ENCODE measurements around the gene SYNE1. TPM values are rescaled to one million over a fixed set of nuclear protein-coding genes. Genes with fewer than 3 reads are reported as not detected.
"Not testable (repeated sequence)": the region's sequence is repeated elsewhere in the genome, so short reads cannot be mapped to it uniquely, and the experiment has no call there.

Gene SYNE1
- polyA plus RNA-seq, 1 donor from 2014 or later: 30.9 TPM

GRCh38 chr6:152351110-152351509, 286.1 kb downstream of the SYNE1 start:
- H3K4me3 Mint-ChIP-seq: no peak overlapping the region
- H3K4me1 Mint-ChIP-seq: no peaks in the 10 kb centered on the region
- no peaks in the 10 kb centered on the region for H3K9me3 Mint-ChIP-seq
- H3K27me3 Mint-ChIP-seq: peaks cover 5% of the 10 kb centered on the region
- no peaks in the 10 kb centered on the region for H3K36me3 Mint-ChIP-seq
- no peak overlapping the region for H3K27ac Mint-ChIP-seq

- H3K27ac Mint-ChIP-seq: no peak overlapping the region
- peaks cover 5% of the 10 kb centered on the region for H3K27me3 Mint-ChIP-seq
- no peaks in the 10 kb centered on the region for H3K9me3 Mint-ChIP-seq
- H3K4me3 Mint-ChIP-seq: no peak overlapping the region
- no peaks in the 10 kb centered on the region for H3K4me1 Mint-ChIP-seq
- no peaks in the 10 kb centered on the region for H3K36me3 Mint-ChIP-seq
Observed at GRCh38 chr6:152348116-152348515, 289.0 kb downstream of the SYNE1 start.

- no peaks in the 10 kb centered on the region for H3K36me3 Mint-ChIP-seq
- H3K27me3 Mint-ChIP-seq: peaks cover 5% of the 10 kb centered on the region
- no peaks in the 10 kb centered on the region for H3K9me3 Mint-ChIP-seq
- H3K27ac Mint-ChIP-seq: no peak overlapping the region
- H3K4me1 Mint-ChIP-seq: no peaks in the 10 kb centered on the region
- H3K4me3 Mint-ChIP-seq: no peak overlapping the region
Observed at GRCh38 chr6:152343735-152344360, 293.3 kb downstream of the SYNE1 start.

GRCh38 chr6:152341596-152341995, 295.6 kb downstream of the SYNE1 start:
- Mint-ChIP-seq H3K9me3 (no peaks in the 10 kb centered on the region), H3K27ac (no peak overlapping the region), H3K4me1 (peaks cover 0 to 2% (median 0%) of the 10 kb centered on the region in 3 donors), H3K27me3 (peaks cover 4% of the 10 kb centered on the region), H3K36me3 (no peaks in the 10 kb centered on the region), H3K4me3 (no peak overlapping the region)

GRCh38 chr6:152338335-152339125, 298.6 kb downstream of the SYNE1 start:
- H3K27ac Mint-ChIP-seq: no peak overlapping the region
- no peaks in the 10 kb centered on the region for H3K9me3 Mint-ChIP-seq
- H3K27me3 Mint-ChIP-seq: peaks cover 4% of the 10 kb centered on the region
- peaks cover 0 to 2% (median 0%) of the 10 kb centered on the region in 3 donors for H3K4me1 Mint-ChIP-seq
- H3K36me3 Mint-ChIP-seq: no peaks in the 10 kb centered on the region
- no peak overlapping the region for H3K4me3 Mint-ChIP-seq

- Mint-ChIP-seq H3K9me3 (no peaks in the 10 kb centered on the region), H3K27ac (no peak overlapping the region), H3K4me1 (peaks cover 0 to 2% (median 0%) of the 10 kb centered on the region in 3 donors), H3K36me3 (no peaks in the 10 kb centered on the region), H3K4me3 (no peak overlapping the region), H3K27me3 (peaks cover 4% of the 10 kb centered on the region)
Observed at GRCh38 chr6:152334555-152334954, 302.6 kb downstream of the SYNE1 start.

- no peak overlapping the region for H3K4me3 Mint-ChIP-seq
- H3K4me1 Mint-ChIP-seq: no peaks in the 10 kb centered on the region
- H3K27ac Mint-ChIP-seq: no peak overlapping the region
- no peaks in the 10 kb centered on the region for H3K36me3 Mint-ChIP-seq
- H3K27me3 Mint-ChIP-seq: no peaks in the 10 kb centered on the region
- H3K9me3 Mint-ChIP-seq: peaks cover 0 to 2% (median 0%) of the 10 kb centered on the region in 3 donors
Observed at GRCh38 chr6:152330961-152331360, 306.2 kb downstream of the SYNE1 start.

- Mint-ChIP-seq H3K36me3 (no peaks in the 10 kb centered on the region), H3K27ac (no peak overlapping the region), H3K9me3 (peaks cover 0 to 2% (median 0%) of the 10 kb centered on the region in 3 donors), H3K27me3 (no peaks in the 10 kb centered on the region), H3K4me1 (no peaks in the 10 kb centered on the region), H3K4me3 (no peak overlapping the region)
Observed at GRCh38 chr6:152329638-152330448, 307.3 kb downstream of the SYNE1 start.

- not testable (repeated sequence) for H3K27ac Mint-ChIP-seq, H3K27me3 Mint-ChIP-seq, H3K9me3 Mint-ChIP-seq, H3K4me3 Mint-ChIP-seq, H3K4me1 Mint-ChIP-seq, H3K36me3 Mint-ChIP-seq
Observed at GRCh38 chr6:152328200-152328599, 309.0 kb downstream of the SYNE1 start.

GRCh38 chr6:152323376-152323775, 313.8 kb downstream of the SYNE1 start:
- peaks cover 0 to 7% (median 0%) of the 10 kb centered on the region in 3 donors for H3K9me3 Mint-ChIP-seq
- no peaks in the 10 kb centered on the region for H3K27me3 Mint-ChIP-seq
- no peak overlapping the region for H3K4me3 Mint-ChIP-seq
- no peak overlapping the region for H3K27ac Mint-ChIP-seq
- no peaks in the 10 kb centered on the region for H3K4me1 Mint-ChIP-seq
- H3K36me3 Mint-ChIP-seq: no peaks in the 10 kb centered on the region

- Mint-ChIP-seq H3K4me1 (peaks cover 7 to 12% (median 11%) of the 10 kb centered on the region in 3 donors), H3K27ac (no peak overlapping the region), H3K27me3 (no peaks in the 10 kb centered on the region), H3K4me3 (no peak overlapping the region), H3K9me3 (peaks cover 0 to 5% (median 0%) of the 10 kb centered on the region in 3 donors), H3K36me3 (peaks cover 1% of the 10 kb centered on the region)
Observed at GRCh38 chr6:152318278-152318677, 318.9 kb downstream of the SYNE1 start.

- H3K36me3 Mint-ChIP-seq: peaks cover 1% of the 10 kb centered on the region
- peaks cover 7 to 12% (median 11%) of the 10 kb centered on the region in 3 donors for H3K4me1 Mint-ChIP-seq
- no peaks in the 10 kb centered on the region for H3K27me3 Mint-ChIP-seq
- no peak overlapping the region for H3K27ac Mint-ChIP-seq
- no peak overlapping the region for H3K4me3 Mint-ChIP-seq
- no peaks in the 10 kb centered on the region for H3K9me3 Mint-ChIP-seq
Observed at GRCh38 chr6:152316024-152316423, 321.1 kb downstream of the SYNE1 start.

- peaks cover 1% of the 10 kb centered on the region for H3K36me3 Mint-ChIP-seq
- H3K4me1 Mint-ChIP-seq: peaks cover 7 to 12% (median 11%) of the 10 kb centered on the region in 3 donors
- H3K27me3 Mint-ChIP-seq: no peaks in the 10 kb centered on the region
- no peak overlapping the region for H3K27ac Mint-ChIP-seq
- no peak overlapping the region for H3K4me3 Mint-ChIP-seq
- H3K9me3 Mint-ChIP-seq: no peaks in the 10 kb centered on the region
Observed at GRCh38 chr6:152314483-152314832, 322.7 kb downstream of the SYNE1 start.

- H3K4me3 Mint-ChIP-seq: no peak overlapping the region
- no peaks in the 10 kb centered on the region for H3K27me3 Mint-ChIP-seq
- peaks cover 7 to 12% (median 11%) of the 10 kb centered on the region in 3 donors for H3K4me1 Mint-ChIP-seq
- peaks cover 1% of the 10 kb centered on the region for H3K36me3 Mint-ChIP-seq
- H3K9me3 Mint-ChIP-seq: no peaks in the 10 kb centered on the region
- no peak overlapping the region for H3K27ac Mint-ChIP-seq
Observed at GRCh38 chr6:152313542-152314482, 323.4 kb downstream of the SYNE1 start.

Measured in IgD-negative memory B cell (primary cell).